ENCODE measurements around the gene PTPRA. TPM values are rescaled to one million over a fixed set of nuclear protein-coding genes. Genes with fewer than 3 reads are reported as not detected.
"Not testable (repeated sequence)": the region's sequence is repeated elsewhere in the genome, so short reads cannot be mapped to it uniquely, and the experiment has no call there.

The PTPRA gene
- total RNA-seq, 1 experiment from 2014 or later, result 55.2 TPM

DNA sequence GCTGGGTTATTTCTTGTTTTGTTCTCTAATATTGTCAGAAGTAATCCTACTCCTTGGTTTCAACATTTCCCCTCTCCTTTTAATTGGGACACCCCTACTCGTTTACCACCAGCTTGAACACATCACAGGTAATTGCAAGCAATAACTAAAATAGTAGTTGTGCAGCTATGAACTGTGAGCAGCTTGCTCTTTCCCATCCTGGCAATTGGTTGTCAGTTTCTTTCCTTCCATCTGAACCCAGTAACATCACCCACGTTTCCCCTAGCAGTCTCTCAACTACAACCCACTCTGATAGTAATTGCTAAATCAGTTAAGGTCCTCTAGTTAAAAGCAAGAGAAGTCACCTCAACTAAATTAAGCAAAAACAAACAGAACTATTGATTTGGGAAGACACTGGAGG lies 122.5 kb downstream of the PTPRA start:
- DNase-seq (ENCODE audit: low read depth), result no peak

DNA sequence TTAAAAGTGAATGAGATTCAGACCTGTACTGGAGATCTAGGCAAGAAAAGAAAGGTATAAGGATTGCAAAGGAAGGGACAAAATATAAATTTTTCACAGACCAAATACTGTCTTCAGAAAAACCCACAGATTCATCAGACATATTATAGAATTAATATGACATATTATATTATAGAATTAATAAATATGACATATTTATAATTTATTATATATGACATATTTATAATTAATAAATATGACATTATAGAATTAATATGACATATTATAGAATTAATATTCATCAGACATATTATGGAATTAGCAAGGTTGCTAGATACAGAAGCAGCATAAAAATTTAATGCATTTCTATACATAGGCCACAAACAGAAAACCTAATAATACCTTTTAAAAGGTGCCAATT lies 125.4 kb downstream of the PTPRA start:
- DNase-seq (ENCODE audit: low read depth), result no peak

DNA sequence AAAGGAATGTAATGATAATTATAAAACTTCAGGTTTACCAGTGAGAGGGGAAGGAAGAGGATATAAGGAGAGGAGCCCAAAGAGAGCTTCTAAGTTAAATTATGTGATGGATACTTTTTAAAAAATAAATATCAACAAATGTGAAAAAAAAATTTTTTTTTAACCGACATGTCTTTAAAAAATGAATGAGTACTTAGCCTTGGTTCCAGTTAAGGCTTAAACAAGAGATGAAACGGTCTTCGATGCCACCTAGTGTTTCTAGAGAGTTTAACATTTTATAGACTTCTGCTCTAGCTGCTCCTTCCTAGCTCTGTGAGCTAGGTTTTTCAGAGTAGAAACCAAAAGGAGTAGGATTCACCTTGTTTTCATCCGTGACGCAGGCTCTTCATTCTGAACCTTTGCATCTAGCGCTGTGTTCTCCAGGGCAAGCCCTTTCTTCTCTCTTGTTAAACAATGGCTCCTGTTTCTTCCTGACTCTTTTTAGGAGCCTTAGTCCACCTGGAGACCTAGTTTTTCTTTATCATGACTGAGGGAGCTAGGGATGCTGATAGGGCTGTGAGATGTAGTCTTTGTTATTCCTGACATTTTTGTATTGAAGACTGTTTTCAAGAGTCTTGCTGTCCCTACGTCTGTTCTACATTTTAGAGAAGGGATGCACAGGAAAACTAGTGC lies 127.7 kb downstream of the PTPRA start:
- DNase-seq (ENCODE audit: low read depth), result peak; percentile 78

DNA sequence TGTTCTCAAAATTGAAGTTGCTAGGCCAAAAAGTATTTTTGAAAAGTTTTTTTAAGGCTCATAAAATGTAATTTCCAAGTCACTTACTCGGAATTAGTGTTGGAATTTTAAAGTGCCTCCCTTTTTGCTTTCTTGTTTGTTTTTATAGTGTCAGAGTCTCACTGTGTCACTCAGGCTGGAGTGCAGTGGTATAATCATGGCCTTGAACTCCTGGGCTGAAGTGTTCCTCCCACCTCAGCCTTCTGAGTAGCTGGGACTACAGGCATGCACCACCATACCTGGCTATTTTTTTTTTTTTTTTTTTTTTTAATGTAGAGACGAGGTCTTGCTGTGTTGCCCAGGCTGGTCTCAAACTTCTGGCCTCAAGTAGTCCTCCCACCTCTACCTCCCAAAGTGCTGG lies 130.1 kb downstream of the PTPRA start:
- DNase-seq (ENCODE audit: low read depth), result no peak

DNA sequence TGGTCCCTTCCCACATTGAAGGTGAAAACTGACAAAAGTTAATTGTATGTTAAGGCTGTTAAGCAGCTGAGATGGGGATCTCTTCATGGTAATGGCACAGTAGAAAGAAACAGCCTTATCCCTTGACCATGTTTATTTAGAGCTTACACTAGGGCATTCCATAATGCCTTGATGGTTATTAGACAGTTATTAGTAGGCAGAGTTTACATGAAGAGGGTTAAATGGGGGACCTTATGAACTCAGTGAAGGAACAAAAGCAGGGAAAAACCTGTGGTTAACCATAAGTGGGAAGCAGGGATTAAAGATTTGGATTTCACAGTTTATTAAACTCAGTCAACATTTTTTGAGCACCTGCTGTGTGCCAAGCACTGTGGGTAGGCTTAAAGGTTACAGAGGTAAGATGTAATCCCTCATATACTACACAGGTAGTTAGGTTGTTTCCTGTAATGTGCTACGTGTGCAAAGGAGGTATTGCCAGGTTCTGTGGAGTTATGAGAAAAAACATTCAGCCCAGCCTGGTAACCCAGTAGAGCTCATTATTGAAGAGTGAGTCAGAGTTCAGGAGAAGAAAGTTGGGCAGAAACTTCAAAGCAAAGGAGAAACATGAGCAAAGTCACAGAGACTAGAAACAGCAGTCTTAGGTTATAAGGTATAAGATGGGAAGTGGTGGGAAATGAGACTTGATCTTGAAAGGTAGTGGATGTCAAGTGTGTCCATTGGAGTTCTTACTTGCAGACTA lies 137.9 kb downstream of the PTPRA start:
- peak; percentile 90 for DNase-seq (ENCODE audit: low read depth)

DNA sequence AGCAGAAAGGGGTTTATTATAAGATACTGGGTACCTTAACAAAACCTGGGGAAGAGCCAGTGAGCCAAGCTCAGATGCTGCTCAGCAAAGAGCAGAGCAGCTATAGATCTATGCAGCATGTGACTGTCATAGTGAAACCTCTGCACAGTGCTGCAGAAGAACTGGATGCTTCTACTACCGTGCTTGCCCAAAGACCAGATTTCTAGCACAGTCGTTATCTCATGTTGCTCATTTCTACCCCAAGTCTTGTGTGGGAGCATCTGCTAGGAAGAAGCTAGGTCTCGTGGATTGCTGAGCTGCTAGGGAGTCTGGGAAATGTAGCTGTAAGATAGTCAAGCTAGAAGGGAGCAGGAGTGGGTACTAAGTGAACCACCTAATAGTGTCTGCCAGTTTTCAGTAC lies 138.5 kb downstream of the PTPRA start:
- DNase-seq (ENCODE audit: low read depth), result no peak

DNA sequence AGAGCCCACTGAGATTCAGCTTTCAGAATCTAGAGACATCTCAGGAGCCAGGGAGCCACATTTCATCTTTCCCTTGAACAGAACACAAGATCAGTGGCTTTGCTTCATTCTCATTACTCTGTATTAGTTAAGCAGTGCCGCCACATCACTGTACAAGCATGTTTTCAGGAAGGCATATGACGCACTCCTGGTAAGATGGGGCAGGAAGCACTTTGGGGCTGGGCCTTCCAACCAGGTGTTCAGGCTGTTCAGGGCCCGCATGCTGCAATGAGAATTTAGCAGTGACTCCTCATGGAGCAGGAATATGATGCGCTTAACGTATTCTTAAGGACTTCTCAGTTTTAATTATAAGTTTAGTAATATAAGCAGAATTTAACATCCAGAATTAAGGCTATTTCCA lies 140.5 kb downstream of the PTPRA start:
- no peak for DNase-seq (ENCODE audit: low read depth)

DNA sequence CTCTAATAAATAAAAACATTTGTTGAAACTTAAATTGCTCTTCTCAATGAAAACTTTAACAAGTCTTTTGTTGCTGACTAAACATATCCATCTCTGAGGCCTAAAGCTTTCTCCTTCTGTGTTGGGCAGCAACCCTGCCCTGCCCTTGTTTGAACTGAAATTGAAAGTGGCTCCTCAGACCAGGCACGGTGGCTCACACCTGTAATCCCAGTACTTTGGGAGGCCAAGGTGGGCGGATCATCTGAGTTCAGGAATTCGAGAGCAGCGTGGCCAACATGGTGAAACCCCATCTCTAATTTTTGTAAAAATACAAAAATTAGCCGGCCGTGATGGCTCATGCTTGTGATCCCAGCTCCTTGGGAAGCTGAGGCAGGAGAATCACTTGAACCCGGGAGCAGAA lies 140.9 kb downstream of the PTPRA start:
- DNase-seq (ENCODE audit: low read depth), result no peak

DNA sequence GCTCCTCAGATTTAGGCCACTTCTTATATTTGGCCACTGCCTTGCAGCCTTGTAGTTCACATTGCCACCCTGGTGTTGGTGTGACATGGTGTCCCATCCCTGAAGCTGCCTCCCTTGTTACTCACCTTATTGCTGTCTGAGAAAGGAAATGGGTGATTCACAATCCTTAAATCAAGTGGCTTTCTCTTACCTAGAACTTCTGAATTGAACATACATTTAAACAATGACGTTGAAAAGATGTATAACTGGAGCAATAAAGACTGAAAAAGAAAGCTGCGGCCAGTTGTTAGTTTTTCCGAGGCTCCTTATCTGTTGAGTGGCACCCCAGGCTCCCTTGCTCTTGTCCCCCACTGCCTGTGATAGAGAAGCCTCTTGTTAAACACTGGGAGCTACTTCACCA lies 141.4 kb downstream of the PTPRA start:
- DNase-seq (ENCODE audit: low read depth), result no peak

DNA sequence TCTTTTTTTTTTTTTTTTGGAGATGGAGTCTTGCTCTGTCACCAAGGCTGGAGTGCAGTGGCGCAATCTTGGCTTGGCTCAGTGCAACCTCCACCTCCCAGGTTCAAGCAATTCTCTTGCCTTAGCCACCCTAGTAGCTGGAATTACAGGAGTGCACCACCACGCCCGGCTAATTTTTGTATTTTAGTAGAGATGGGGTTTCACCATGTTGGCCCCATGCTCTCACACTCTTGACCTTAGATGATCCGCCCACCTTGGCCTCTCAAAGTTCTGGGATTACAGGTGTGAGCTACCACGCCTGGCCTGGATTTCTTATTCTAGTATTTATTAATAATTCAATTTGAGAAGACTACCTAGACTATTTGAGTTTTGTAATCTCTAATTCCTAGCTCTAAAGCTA lies 142.0 kb downstream of the PTPRA start:
- not testable (repeated sequence) for DNase-seq (ENCODE audit: low read depth)

DNA sequence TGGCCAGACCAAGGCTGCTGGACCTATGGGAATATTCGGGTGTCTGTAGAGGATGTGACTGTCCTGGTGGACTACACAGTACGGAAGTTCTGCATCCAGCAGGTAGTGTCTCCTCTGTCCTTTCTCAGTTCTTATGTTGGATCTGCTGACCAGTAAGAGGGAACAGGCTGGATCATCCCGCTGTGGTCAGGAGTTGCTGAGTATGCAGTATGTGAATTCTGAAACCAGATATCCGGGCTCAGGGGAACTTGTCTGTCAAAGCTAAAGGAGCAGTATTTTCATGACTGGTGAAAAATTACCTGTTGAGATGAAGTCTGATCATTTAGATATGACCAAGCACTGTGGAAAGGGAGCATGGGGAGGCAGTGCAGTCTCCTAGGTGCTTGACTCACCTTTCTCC lies 148.0 kb downstream of the PTPRA start:
- no peak for DNase-seq (ENCODE audit: low read depth)

DNA sequence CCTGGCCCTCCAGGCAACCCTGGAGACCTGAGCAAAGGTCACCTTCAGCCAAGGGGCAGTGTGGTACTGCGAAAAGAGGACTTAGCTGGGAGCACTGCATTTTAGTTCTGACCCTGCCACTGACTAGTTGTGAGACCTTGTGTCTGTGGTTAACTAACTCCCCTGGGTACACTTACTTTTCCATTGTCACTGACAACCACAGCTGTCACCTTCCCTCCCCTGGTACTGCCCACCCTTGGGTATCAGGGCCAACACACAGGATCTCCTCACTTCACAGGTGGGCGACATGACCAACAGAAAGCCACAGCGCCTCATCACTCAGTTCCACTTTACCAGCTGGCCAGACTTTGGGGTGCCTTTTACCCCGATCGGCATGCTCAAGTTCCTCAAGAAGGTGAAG lies 148.5 kb downstream of the PTPRA start:
- no peak for DNase-seq (ENCODE audit: low read depth)

DNA sequence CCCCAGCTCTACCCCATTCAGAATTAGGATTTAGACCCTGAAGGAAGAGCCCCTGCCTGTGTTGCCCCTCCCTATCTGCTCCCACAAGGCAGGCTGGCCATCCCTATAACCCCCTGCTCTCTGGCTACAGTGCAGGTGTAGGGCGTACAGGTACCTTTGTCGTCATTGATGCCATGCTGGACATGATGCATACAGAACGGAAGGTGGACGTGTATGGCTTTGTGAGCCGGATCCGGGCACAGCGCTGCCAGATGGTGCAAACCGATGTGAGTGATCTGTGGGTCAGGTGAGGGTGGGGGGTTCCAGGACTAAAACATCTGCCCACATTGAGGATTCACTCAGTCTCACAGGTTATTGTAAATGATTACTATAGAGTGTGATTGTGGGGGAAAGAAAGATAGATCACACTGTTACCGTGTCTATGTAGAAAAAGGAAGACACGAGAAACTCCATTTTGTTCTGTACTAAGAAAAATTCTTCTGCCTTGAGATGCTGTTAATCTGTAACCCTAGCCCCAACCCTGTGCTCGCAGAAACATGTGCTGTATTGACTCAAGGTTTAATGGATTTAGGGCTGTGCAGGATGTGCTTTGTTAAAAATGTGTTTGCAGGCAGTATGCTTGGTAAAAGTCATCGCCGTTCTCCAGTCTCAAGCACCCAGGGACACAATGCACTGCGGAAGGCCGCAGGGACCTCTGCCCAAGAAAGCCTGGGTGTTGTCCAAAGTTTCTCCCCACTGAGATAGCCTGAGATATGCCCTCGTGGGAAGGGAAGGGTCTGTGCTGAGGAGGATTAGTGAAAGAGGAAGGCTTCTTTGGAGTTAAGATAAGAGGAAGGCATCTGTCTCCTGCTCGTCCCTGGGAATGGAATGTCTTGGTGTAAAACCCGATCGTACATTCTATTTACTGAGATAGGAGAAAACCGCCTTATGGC lies 149.5 kb downstream of the PTPRA start:
- DNase-seq (ENCODE audit: low read depth), result not testable (repeated sequence)

DNA sequence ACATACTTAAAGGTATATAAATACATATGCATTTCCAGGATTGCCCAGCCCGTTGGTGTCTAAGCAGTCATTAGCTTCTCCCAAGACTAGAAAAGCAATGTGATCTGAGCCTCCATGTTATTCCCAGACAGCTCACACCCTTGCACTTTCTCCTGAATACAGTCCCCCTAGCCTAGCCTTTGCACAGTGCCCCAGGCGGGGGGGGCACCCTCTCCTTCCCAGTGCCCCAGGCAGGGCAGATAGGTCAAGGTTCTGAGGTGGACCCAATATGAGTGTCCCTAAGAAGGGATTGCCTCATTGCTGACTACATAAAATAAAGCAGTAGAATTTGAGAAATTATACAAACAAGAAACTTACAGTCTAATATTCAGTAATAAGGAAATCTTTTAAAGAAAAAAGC lies 154.7 kb downstream of the PTPRA start:
- DNase-seq (ENCODE audit: low read depth), result no peak

DNA sequence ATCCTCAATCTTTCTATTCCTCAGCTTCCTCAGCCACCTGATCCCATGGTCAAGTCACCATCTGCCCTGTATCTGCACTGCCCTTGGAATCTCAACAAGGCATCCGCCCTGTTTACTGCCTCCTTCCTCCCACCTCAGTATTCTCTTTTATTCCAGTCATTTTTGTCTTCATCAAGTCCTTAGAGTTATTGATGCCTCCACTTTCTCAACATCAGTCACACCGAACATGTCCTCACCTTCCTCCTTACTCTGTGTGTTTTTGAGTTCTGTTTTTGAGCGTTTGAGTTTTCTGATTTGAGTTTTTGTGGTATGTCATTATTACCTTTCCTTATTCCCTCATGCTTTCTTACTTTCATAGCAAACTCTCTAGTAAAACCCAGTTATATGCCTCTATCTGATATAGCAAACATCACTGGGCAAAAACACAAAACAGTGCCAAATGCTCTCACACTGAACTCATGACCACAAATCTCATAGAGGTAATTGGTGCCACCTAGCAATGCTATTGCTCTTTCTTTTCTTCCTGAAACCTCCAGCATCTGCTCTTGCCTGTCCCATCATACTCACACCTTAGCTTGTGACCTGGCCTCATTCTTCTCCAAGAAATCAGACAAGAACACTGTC lies 158.4 kb downstream of the PTPRA start:
- no peak for DNase-seq (ENCODE audit: low read depth)

DNA sequence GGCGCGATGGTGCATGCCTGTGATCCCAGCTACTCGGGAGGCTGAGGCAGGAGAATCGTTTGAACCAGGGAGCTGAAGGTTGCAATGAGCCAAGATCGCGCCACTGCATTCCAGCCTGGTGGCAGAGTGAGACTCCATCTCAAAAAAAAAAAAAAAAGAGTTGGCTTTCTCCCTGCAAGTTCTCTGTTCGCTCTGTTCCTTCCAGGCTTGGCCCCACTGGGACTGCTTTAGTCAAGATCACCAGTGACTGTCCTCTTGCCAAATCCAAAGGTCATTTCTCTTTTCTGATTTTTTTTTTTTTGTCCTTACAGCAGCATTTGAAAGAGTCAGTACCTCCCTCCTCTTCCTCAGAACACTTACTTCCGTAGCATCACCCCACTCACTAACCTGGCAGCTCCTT lies 159.3 kb downstream of the PTPRA start:
- no peak for DNase-seq (ENCODE audit: low read depth)

DNA sequence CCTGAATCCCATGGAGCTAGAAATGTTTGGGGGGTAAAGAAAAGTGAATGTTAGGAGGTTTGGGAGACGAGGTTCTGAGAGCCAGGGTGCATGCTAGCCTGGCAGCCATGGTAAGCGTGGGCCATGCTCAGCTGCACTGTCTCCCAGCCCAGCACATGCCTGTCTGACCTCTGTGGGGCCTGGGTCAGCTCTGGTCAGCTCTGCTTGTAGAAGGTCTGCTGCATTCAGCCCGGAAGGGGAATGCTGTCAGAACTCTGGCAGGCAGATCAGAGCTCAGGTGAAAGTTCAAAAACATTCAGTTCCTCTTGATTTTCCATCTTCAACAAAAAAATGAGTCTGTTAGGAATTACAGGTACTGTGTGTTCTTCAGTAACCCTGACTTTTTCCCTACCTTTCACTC lies 164.4 kb downstream of the PTPRA start:
- no peak for DNase-seq (ENCODE audit: low read depth)

DNA sequence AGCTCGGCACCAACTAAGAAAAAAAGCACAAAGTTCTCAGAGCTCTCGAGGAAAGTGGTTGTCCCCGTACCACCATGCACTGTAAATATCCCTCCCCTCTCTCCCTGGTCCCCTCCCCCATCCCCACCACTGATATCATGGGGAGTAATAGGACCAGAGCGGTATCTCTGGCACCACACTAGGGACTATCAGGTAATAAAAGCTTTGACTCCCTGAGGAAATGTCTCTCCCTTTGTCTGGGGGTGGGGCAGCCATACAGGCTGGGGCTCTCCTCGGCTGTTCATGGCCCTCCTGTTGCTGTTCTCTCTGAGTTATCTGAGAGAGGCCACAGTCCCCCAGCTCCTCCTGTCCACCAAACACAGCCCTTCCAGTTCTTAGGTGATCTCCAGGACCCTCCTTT lies 165.2 kb downstream of the PTPRA start:
- no peak for DNase-seq (ENCODE audit: low read depth)

DNA sequence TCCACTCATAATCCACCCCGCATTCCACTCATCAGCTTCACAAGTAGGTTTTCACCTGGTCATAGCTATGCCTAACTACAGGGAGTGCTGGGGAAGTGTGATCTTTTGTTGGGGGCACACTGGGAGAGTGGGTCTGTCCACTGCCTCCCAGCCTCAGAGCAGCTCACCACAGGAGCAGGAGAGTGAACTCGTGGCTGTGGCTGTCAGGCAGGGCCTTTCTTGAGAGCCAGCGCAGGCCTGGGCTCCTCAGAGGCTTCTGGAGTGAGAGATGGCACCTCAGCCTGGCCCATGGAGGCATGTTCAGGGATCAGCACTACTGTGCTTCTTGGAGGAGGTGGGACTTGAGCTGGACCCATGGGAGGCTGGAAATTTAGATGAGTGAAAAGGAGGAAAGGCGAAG lies 166.1 kb downstream of the PTPRA start:
- no peak for DNase-seq (ENCODE audit: low read depth)

DNA sequence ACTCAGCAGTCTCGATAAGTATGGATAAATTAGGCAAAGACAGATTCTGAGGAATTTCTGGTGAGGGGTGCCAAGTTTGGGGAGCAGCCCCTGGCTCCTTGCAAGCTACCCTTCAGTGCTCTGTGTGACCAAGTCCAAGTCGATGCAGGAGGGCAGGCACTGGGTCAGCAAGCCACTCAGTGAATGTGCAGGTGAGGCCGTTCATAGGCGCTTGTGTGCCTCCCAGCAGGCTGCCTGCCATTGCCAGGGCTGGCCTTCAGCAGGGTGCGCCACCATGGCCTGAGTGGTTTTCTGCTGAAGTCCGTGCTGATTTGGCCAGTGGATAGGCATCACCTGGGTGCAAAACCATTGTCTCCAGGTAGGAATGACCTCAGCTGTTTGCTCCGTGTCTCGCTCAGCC lies 166.8 kb downstream of the PTPRA start:
- DNase-seq (ENCODE audit: low read depth), result no peak

DNA sequence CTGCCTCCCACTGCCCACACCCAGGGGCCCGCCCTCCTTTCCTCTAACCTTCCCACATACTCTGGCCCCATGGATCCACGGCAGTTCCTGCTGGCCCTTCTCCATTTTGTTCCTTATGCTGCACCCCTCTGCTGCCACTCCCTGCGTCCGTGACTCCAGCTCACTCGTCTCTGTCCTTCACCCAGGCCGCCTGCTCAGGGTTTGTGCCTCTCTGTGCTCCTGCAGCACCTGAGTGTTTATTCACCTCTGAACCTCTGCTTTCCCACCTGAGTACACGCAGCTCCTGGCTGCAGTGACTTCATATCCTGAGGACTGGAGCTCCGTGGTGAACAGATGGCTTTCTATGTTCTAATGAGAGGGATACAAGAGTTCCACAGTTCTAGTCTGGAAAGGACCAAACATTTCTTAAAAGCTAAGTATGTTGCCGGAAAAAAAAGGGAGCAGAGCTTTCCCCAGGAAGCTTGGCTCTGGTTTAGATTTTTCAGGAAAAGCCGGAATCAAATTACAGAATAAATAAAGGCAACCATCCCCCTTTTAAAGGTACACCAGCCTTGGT lies 168.7 kb downstream of the PTPRA start:
- DNase-seq (ENCODE audit: low read depth), result no peak

DNA sequence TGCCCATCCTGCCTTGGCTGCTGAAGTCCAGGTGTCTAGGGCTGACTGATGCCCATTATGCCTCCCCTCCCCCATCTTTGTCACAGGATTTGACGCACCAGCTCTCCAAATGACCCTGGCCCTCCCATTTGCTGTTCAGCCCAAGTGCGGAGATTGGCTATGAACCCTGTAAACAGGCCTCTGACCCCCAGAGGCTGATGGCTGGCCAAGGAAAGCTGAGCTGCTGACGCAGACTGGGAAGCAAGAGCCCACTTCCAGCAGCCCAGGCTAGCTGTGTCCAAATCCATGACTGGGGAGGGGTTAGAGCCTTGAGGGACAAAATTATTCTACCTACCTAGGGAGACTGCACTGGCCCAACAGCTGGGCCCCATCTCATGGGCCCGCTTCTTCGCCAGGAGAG lies 169.3 kb downstream of the PTPRA start:
- DNase-seq (ENCODE audit: low read depth), result no peak

All from M059J (cell line).